ENCODE results near the gene TPSG1. TPM values are rescaled to one million over a fixed set of nuclear protein-coding genes. Genes with fewer than 3 reads are reported as not detected.

TPSG1 gene
- total RNA-seq, 1 experiment from 2014 or later, result not detected

DNA sequence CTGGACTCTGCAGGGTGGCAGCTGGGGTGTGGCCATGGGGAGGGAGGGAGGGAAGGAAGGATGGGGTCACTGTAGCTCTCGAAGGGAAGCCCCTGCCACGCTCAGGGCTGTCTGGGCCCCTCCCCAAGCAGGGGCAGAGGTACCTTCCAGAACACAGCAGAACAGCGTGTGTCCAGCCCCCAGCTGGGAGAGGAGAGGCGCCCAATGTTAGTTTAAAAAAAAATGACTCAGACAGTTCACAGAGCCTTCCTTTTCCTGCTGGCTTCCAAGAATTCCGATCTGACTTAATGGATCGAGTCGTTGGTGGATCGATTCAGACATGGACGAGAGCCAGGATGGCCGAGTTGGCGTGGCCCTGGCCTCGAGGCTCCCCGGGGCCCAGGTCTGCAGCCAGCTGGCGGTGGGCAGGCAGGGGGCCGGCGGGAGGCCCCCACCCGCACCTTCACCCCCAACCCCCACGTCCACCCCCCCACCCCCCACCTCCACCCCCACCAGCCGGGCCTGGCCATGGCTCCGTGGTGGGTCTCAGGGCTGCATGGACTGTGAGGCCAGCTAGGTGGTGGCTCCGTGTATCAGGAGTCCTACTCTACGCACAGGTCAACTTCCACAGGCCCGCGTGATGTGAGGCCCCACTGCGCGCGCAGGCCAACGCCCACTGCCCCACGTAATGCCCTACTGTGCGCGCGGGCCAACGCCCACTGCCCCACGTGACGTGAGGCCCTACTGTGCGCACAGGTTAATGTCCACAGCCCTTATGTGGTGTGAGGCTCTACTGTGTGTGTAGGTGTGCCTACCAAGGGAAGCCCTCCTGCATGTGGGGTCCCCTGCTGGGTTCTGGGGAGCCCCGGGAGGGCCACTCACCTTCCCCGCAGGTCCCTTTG is 50.4 kb downstream of the TPSG1 start:
- no peak overlapping the region for H3T11ph ChIP-seq (ENCODE audit: low read length)
- no peak for DNase-seq
- no peak overlapping the region for H3K56ac ChIP-seq (ENCODE audit: insufficient read length, low read depth, low read length)
- H3K79me2 ChIP-seq (ENCODE audit: insufficient read depth, low read length), result no peaks in the 10 kb centered on the region
- no peak overlapping the region for H3K4ac ChIP-seq (ENCODE audit: low read depth, low read length)
- no peak overlapping the region for H3K4me3 Mint-ChIP-seq
- no peaks in the 10 kb centered on the region for H3K9me3 Mint-ChIP-seq
- no peaks in the 10 kb centered on the region for H4K20me1 ChIP-seq (ENCODE audit: control insufficient read depth, insufficient read depth, insufficient read length)
- no peak overlapping the region for H2AFZ ChIP-seq (ENCODE audit: low read length)
- H3K18ac ChIP-seq (ENCODE audit: insufficient read length, low read depth, low read length), result no peak overlapping the region
- no peak overlapping the region for H3K23ac ChIP-seq (ENCODE audit: insufficient read length, low read depth, low read length)
- H3K27ac Mint-ChIP-seq, result no peak overlapping the region
- H4K5ac ChIP-seq (ENCODE audit: insufficient read length, low read depth, low read length), result no peak overlapping the region
- no peaks in the 10 kb centered on the region for H3K9me3 ChIP-seq (ENCODE audit: control insufficient read depth, low read depth, low read length)
- H2BK20ac ChIP-seq (ENCODE audit: low read depth, low read length, poor library complexity, severe bottlenecking), result no peak overlapping the region
- no peaks in the 10 kb centered on the region for H3K27me3 Mint-ChIP-seq (ENCODE audit: low read depth)
- TF ChIP-seq, protein P1, sequence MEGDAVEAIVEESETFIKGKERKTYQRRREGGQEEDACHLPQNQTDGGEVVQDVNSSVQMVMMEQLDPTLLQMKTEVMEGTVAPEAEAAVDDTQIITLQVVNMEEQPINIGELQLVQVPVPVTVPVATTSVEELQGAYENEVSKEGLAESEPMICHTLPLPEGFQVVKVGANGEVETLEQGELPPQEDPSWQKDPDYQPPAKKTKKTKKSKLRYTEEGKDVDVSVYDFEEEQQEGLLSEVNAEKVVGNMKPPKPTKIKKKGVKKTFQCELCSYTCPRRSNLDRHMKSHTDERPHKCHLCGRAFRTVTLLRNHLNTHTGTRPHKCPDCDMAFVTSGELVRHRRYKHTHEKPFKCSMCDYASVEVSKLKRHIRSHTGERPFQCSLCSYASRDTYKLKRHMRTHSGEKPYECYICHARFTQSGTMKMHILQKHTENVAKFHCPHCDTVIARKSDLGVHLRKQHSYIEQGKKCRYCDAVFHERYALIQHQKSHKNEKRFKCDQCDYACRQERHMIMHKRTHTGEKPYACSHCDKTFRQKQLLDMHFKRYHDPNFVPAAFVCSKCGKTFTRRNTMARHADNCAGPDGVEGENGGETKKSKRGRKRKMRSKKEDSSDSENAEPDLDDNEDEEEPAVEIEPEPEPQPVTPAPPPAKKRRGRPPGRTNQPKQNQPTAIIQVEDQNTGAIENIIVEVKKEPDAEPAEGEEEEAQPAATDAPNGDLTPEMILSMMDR (conservative IDR thresholded peaks at IDR 0.05), result no peak
- H2BK5ac ChIP-seq (ENCODE audit: insufficient read length, low read length), result no peak overlapping the region
- no peak overlapping the region for H4K8ac ChIP-seq (replicated peaks; ENCODE audit: insufficient read length, low read depth, low read length)
- no peaks in the 10 kb centered on the region for H3K79me1 ChIP-seq (ENCODE audit: insufficient read depth, low read depth, low read length, poor library complexity, severe bottlenecking)
- H2BK120ac ChIP-seq (ENCODE audit: low read depth, low read length, poor library complexity, severe bottlenecking), result no peak overlapping the region
- no peak overlapping the region for H3K27ac ChIP-seq (ENCODE audit: insufficient read length, low read depth, low read length)
- H2BK12ac ChIP-seq (ENCODE audit: insufficient read length, low read depth, low read length), result no peak overlapping the region
- no peaks in the 10 kb centered on the region for H3K4me1 ChIP-seq (ENCODE audit: insufficient read depth, low read length)
- H3K23me2 ChIP-seq (ENCODE audit: insufficient read length, low read depth, low read length, poor library complexity, severe bottlenecking), result no peaks in the 10 kb centered on the region
- peaks cover 0 to 1% (median 0%) of the 10 kb centered on the region in 3 experiments; a peak in 3 of 7 replicates for H3K36me3 Mint-ChIP-seq (ENCODE audit: insufficient read depth in 1 of 3, low read depth in 3 of 3)
- H3K4me1 Mint-ChIP-seq, result peaks cover 0 to 11% of the 10 kb centered on the region in 2 experiments; a peak in 2 of 4 replicates
- H3K14ac ChIP-seq (ENCODE audit: insufficient read depth, low read length), result no peak overlapping the region; the same call in 1 of the 2 replicates
- no peak overlapping the region for H2BK15ac ChIP-seq (ENCODE audit: low read depth, low read length)
- H3K9ac ChIP-seq (ENCODE audit: extremely low read depth, insufficient read length, low read length), result no peak overlapping the region
- H3K27me3 ChIP-seq (ENCODE audit: insufficient read depth, low read length), result no peaks in the 10 kb centered on the region
- no peak overlapping the region for H3K4me2 ChIP-seq (ENCODE audit: insufficient read depth, insufficient read length, low read length)
- H4K91ac ChIP-seq (ENCODE audit: insufficient read length, low read depth, low read length), result no peak overlapping the region
- no peak overlapping the region for H2AK5ac ChIP-seq (ENCODE audit: insufficient read length, low read length)
- WGBS (ENCODE audit: extremely low coverage, insufficient read length, low lambda C conversion rate), result no CpG with 5 or more reads among the region's 38 CpGs

All from H9 (cell line).